Activated CD4-positive, alpha-beta T cell treated with anti-CD3 and anti-CD28 coated beads, Interleukin-2, Interleukin-4, amounts not matched to agents 100 ng/mL and 50 ng/mL, durations not matched to agents 16 hours and 8 hours (primary cell): ENCODE data around the gene ZNF496.
A peak's percentile ranks its signal among the peaks of the same experiment; 100 is the strongest.
"Not testable (repeated sequence)": the region's sequence is repeated elsewhere in the genome, so short reads cannot be mapped to it uniquely, and the experiment has no call there.

ENCODE experiments used
- DNase-seq: peaks from one replicate; pipeline ENCODE4 v3.0.0-alpha.2; 2020; ENCODE audit warnings: low spot score

The ZNF496 gene

GRCh38 chr1:247331525-247332214 is at the start of gene ZNF496:
Gene ZNF496 (minus strand): TSS chr1:247331867. CDS start chr1:247329578, 2,289 bp downstream.
- peak; percentile 36 for DNase-seq

GRCh38 chr1:247378334-247379073 is 46.8 kb upstream of the ZNF496 start:
- no peak for DNase-seq

- DNase-seq, result not testable (repeated sequence)
Observed at GRCh38 chr1:247377656-247378055, 46.0 kb upstream of the ZNF496 start.

- no peak for DNase-seq
Observed at GRCh38 chr1:247376659-247377058, 45.0 kb upstream of the ZNF496 start.

- DNase-seq, result no peak
Observed at GRCh38 chr1:247375747-247376146, 44.1 kb upstream of the ZNF496 start.

GRCh38 chr1:247374651-247375334 is 43.1 kb upstream of the ZNF496 start:
- DNase-seq, result not testable (repeated sequence)

GRCh38 chr1:247373721-247374141 is 42.1 kb upstream of the ZNF496 start:
- DNase-seq, result peak; percentile 45

- no peak for DNase-seq
Observed at GRCh38 chr1:247371801-247372259, 40.2 kb upstream of the ZNF496 start.

- no peak for DNase-seq
Observed at GRCh38 chr1:247370786-247371732, 39.4 kb upstream of the ZNF496 start.

GRCh38 chr1:247368490-247369145 is 37.0 kb upstream of the ZNF496 start:
- DNase-seq, result no peak

- DNase-seq, result no peak
Observed at GRCh38 chr1:247367786-247368422, 36.2 kb upstream of the ZNF496 start.

- no peak for DNase-seq
Observed at GRCh38 chr1:247366926-247367645, 35.4 kb upstream of the ZNF496 start.

- DNase-seq, result not testable (repeated sequence)
Observed at GRCh38 chr1:247366345-247366744, 34.7 kb upstream of the ZNF496 start.

- DNase-seq, result no peak
Observed at GRCh38 chr1:247365023-247365422, 33.4 kb upstream of the ZNF496 start.

- DNase-seq, result not testable (repeated sequence)
Observed at GRCh38 chr1:247363000-247363399, 31.3 kb upstream of the ZNF496 start.

GRCh38 chr1:247362153-247362552 is 30.5 kb upstream of the ZNF496 start:
- DNase-seq, result no peak

GRCh38 chr1:247360991-247361731 is 29.5 kb upstream of the ZNF496 start:
- no peak for DNase-seq

- no peak for DNase-seq
Observed at GRCh38 chr1:247360116-247360898, 28.6 kb upstream of the ZNF496 start.
